Measurements from ENCODE around the gene UQCC2. TPM values are rescaled to one million over a fixed set of nuclear protein-coding genes. Genes with fewer than 3 reads are reported as not detected.

The UQCC2 gene
- total and polyA plus RNA-seq, 2 of the 8 experiments (the other 6 are each of a cell fraction or from before 2014, with no cell fraction given), result 52.1 to 104 TPM

DNA sequence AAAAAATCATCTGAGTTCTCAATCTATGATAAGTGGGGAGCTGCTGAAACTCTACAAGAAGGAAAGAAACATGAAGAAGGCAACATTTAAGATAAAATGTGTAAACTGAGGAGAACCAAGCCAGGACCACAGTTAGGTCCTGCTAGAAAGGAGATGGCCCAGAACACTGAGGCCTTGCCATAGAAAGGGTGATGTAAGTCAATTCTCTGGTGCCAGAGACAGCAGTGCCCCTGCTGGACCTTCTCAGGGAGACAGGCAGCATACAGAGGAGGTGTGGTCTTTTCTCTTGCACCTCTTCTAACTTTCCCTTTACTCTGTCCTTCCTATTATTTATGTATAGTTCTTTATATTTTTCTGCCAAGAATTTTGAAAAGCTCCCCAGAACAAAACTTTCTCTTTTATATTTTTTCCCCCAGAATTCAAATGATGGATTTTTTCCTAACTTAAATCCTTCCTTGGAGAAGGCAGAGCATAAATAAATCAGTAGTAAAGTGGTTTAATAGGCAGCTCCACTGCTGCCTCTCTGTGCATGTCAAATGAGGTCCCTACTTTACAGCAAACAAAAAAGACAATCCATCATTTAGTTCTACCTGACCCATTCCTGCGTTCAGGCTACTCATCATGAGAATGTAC lies 9.0 kb downstream of the UQCC2 start:
- no peak overlapping the region for H3K27ac ChIP-seq (ENCODE audit: low read depth, low read length)
- no peak overlapping the region for H3K4me2 ChIP-seq (ENCODE audit: insufficient read depth in 1 of 2, low read depth in 2 of 2, low read length in 2 of 2)
- peaks cover 0 to 3% (median 0%) of the 10 kb centered on the region in 4 experiments; a peak in 1 of 7 replicates for H3K4me1 ChIP-seq (replicated peaks in 1 of 4; ENCODE audit: control insufficient read depth in 3 of 4, insufficient read depth in 4 of 4, low read length in 3 of 4)
- H3K18ac ChIP-seq (ENCODE audit: extremely low read depth, low read length), result no peak overlapping the region
- no peak overlapping the region for H2BK12ac ChIP-seq (ENCODE audit: low read depth, low read length)
- H3K79me1 ChIP-seq (ENCODE audit: low read depth, low read length), result peaks cover 9% of the 10 kb centered on the region
- POLR2A ChIA-PET (ENCODE audit: partially characterized antibody), result interaction anchor here (1.0 to 3.6 kb wide), 6 partner anchors 9 to 244 kb away, joined by 3 to 31 read pairs (median 6); partner anchors contain the start of gene UQCC2
- no peak overlapping the region for H3K14ac ChIP-seq (ENCODE audit: insufficient read length)
- H4K20me1 ChIP-seq (replicated peaks in 1 of 2; ENCODE audit: control insufficient read depth in 1 of 2, insufficient read depth in 2 of 2, low read length in 2 of 2), result peaks cover 9 to 12% of the 10 kb centered on the region in 2 experiments
- no peak overlapping the region for H3K23ac ChIP-seq (ENCODE audit: insufficient read length)
- 76% methylated on average over 1 of the region's 1 CpG; no CpG with 5 or more reads in 1 of the 2 experiments for WGBS, 2 experiments (ENCODE audit: extremely low coverage in 1 of 2, insufficient coverage in 1 of 2, insufficient read length in 1 of 2, insufficient replicate concordance in 2 of 2, low coverage in 1 of 2, low lambda C conversion rate in 2 of 2, missing lambda C conversion rate in 1 of 2)
- H2AK5ac ChIP-seq (ENCODE audit: low read depth, low read length), result no peak overlapping the region
- no peak overlapping the region for H3K4me3 ChIP-seq (ENCODE audit: extremely low read depth in 1 of 4, insufficient read depth in 2 of 4, low read depth in 3 of 4, low read length in 4 of 4)
- no peaks in the 10 kb centered on the region for H3K79me2 ChIP-seq (ENCODE audit: control insufficient read depth in 1 of 2, insufficient read depth in 2 of 2, low read length in 2 of 2)
- H2BK20ac ChIP-seq (ENCODE audit: low read length), result no peak overlapping the region
- peaks cover 9 to 30% (median 14%) of the 10 kb centered on the region in 4 experiments; a peak in 7 of 8 replicates for H3K36me3 ChIP-seq (ENCODE audit: control insufficient read depth in 2 of 4, insufficient read depth in 4 of 4, low read length in 3 of 4)
- H3K27me3 ChIP-seq (replicated peaks in 1 of 4; ENCODE audit: control insufficient read depth in 3 of 4, extremely low read depth in 1 of 4, insufficient read depth in 3 of 4, low read length in 3 of 4), result no peaks in the 10 kb centered on the region
- H2BK5ac ChIP-seq (ENCODE audit: low read depth, low read length), result no peak overlapping the region
- CTCF ChIA-PET (ENCODE audit: partially characterized antibody), result interaction anchor here (0.7 to 4.1 kb wide), 27 partner anchors 8 to 446 kb away, joined by 3 to 47 read pairs (median 4); partner anchors contain the start of gene UQCC2
- no peaks in the 10 kb centered on the region for H3K23me2 ChIP-seq (ENCODE audit: low read depth, low read length)
- H3K4ac ChIP-seq (replicated peaks; ENCODE audit: insufficient read length, low read depth, low read length), result no peak overlapping the region
- no peaks in the 10 kb centered on the region for H3K9me3 ChIP-seq (ENCODE audit: insufficient read depth in 2 of 2, low read depth in 1 of 2, low read length in 1 of 2)
- H2AFZ ChIP-seq (ENCODE audit: low read length), result no peak overlapping the region
- H3K56ac ChIP-seq (replicated peaks; ENCODE audit: insufficient read length, low read depth, low read length), result no peak overlapping the region
- TF ChIP-seq ATF3 (IDR thresholded peaks at IDR 0.05; ENCODE audit: insufficient read depth, low read depth, low read length) (0 out of 2 replicates have a peak, but pooled peaks have one; percentile 39), RXRA (IDR thresholded peaks at IDR 0.05; ENCODE audit: insufficient read depth, low read depth, low read length) (no peak), RAD21 (IDR thresholded peaks at IDR 0.05 in 1 of 2, conservative IDR thresholded peaks at IDR 0.05 in 1 of 2; ENCODE audit: low read depth in 2 of 2, low read length in 2 of 2) (peak; percentile 44 to 46; a peak in 3 of 4 replicates)
- TF ChIP-seq, protein P1, sequence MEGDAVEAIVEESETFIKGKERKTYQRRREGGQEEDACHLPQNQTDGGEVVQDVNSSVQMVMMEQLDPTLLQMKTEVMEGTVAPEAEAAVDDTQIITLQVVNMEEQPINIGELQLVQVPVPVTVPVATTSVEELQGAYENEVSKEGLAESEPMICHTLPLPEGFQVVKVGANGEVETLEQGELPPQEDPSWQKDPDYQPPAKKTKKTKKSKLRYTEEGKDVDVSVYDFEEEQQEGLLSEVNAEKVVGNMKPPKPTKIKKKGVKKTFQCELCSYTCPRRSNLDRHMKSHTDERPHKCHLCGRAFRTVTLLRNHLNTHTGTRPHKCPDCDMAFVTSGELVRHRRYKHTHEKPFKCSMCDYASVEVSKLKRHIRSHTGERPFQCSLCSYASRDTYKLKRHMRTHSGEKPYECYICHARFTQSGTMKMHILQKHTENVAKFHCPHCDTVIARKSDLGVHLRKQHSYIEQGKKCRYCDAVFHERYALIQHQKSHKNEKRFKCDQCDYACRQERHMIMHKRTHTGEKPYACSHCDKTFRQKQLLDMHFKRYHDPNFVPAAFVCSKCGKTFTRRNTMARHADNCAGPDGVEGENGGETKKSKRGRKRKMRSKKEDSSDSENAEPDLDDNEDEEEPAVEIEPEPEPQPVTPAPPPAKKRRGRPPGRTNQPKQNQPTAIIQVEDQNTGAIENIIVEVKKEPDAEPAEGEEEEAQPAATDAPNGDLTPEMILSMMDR (IDR thresholded peaks at IDR 0.05; ENCODE audit: control extremely low read depth in 1 of 3, insufficient read depth in 1 of 3, low read depth in 1 of 3, low read length in 3 of 3), result peak; percentile 59 to 81 (median 65)
- FAIRE-seq (no peak), DNase-seq (ENCODE audit: low read depth in 1 of 2, low spot score in 2 of 2) (no peak)
- H4K8ac ChIP-seq (ENCODE audit: extremely low read depth, insufficient read depth, low read length), result no peak overlapping the region
- no peak overlapping the region for H4K91ac ChIP-seq (replicated peaks; ENCODE audit: insufficient read length, low read length)
- H3K9ac ChIP-seq (replicated peaks in 1 of 4; ENCODE audit: extremely low read depth in 1 of 4, low read depth in 3 of 4, low read length in 3 of 4), result no peak overlapping the region
- H2BK15ac ChIP-seq (ENCODE audit: low read length), result no peak overlapping the region
- H4K5ac ChIP-seq (ENCODE audit: insufficient read length, low read depth, low read length), result no peak overlapping the region
- no peak overlapping the region for H2BK120ac ChIP-seq (replicated peaks; ENCODE audit: low read depth, low read length)
